Endometrial microvascular endothelial cells (primary cell): ENCODE results near the gene CAB39. TPM values are rescaled to one million over a fixed set of nuclear protein-coding genes. Genes with fewer than 3 reads are reported as not detected.

Source experiments
- in situ Hi-C: cut with HindIII; loops from 2 replicates; pipeline ENCODE4 v1.10.0; 2017; ENCODE audit warnings: low sequenced_read_pairs, low pct_unique_long_range_greater_than_20kb; ENCODE audit errors: inconsistent ontology term
- total RNA-seq: library from RNA; depleted of rRNA; stranded (reverse); fragments of >200 nt; gene quantifications from one replicate; pipeline ENCODE4 v1.2.3, GENCODE V29; 2015; ENCODE audit errors: inconsistent ontology term

Gene CAB39
- total RNA-seq, result 65.6 TPM

DNA sequence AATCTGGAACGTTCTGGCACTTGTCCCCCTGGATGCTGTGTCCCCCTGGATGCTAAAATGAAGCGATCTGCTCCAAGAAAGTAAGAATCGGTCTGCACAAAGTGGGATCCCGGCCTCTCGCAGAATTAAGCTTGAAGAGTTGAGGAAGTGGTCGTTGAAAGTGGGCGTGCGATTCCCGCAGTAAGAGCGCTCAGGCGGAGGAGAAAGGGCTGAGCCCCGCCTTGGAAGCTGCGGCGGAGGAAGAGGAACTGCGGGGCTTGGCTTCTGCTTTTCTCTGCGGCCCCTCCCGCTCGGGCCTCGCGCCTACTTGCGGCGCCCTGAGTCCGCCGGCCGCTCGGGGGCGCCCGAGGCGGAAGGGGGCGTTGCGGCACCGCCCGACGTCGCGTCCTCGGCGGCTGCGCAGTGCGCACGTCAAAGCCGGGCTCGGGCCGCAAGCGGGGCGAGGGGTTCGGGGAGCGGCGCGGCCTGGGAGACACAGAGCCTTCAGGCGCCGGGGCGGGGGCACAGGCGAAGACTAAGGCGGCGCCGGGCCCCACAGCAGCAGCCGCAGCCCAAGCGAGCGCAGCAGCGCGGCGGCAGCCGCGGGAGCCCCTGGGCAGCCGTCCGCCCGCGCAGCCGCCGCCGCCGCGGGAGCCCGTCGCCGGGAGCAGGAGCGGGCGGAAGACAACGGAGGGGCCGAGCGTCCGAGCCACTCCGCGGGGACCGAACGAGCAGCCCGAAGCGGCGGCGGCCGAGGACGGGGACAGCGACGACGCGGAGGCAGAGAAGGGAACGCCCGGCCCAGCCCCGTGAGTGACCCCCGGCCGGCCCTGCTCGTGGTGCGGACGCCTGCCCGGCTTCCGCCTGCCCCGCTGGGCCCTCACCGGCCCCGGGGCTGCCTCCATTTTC, at the start of gene CAB39:
TSS of gene CAB39 (plus strand) at position 400 of the 888 bp plus-strand sequence. CDS start 47,160 bp downstream, outside the sequence.
- in situ Hi-C loops, result no loop called here

DNA sequence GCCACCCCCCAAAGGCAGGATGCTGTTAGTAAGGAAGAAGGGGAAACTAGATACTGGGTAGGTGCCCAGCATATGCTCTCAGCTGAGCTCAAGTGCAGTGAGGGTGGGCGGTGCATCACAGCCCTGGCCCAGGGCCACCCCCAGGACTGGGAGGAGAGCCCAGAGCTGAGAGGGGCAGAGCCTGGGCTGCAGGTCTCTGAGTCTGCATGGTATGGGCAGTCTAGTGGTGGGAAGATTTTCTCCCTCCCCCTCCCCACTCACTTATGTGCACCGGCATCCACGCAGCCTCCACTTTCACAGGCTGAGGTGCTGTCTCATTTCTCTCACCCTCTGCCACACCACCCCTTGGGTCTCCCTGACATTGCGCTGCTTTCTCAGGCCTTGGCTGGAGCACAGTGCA, 48.5 kb upstream of the CAB39 start:
- in situ Hi-C loops, result no loop called here

- in situ Hi-C loops, result no loop called here
These were observed 47.8 kb upstream of the CAB39 start for GRCh38 chr2:230664844-230665243.

GRCh38 chr2:230665263-230665691, 47.4 kb upstream of the CAB39 start:
- in situ Hi-C loops, result no loop called here

DNA sequence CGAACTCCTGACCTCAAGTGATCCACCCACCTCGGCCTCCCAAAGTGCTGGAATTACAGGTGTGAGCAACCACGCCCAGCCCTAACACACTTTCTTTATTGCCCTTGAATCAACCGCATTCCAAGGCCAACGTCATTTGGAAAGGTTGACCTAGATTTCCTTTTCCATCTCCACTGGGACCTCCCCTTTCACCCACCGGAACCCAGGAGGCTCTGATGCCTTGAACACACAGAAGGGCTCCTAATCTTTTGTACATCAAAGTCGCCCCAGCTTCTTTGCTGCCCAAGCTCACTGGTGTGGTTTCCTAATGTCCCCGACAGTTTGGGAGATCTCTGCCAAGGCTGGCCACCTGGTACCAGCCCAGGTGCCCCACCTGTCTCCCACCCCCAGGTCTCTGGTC, 46.2 kb upstream of the CAB39 start:
- in situ Hi-C loops, result no loop called here

DNA sequence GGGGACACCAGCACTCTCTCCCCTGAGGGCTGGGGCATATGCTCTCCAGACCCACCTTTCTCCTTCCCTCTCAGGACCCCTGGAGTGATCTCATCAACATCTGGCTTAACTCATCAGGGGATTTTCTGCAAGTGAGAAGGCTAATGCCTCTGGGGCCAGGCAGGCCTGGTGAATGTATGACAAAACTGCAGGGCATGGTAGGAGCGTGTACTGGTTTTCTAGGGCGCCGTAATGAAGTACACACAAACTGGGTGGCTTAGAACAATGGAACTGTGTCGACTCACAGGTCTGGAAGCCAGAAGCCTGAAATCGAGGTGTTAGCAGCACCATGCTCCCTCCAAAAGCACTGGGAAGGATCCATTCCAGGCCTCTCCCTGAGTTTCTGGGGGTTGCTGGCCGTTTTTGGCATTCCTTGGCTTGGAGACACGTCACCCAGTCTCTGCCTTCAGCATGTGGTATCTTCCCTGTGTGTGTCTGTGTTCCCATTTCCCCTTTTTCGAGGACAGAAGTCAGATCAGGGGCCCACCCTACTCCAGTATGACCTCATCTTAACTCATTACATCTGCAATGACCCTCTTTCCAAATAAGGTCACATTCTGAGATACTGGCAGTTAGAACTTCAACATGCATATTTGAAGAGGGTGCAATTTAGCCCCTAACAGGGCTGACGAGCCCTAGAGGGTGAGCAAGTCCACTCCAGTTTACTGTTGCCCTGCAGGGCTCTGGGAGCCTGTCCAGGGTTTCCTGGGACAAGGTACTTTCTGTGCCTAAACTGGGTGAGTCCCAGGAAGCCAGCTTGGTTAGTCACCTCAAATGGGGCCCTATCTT, 45.5 kb upstream of the CAB39 start:
- in situ Hi-C loops, result no loop called here

DNA sequence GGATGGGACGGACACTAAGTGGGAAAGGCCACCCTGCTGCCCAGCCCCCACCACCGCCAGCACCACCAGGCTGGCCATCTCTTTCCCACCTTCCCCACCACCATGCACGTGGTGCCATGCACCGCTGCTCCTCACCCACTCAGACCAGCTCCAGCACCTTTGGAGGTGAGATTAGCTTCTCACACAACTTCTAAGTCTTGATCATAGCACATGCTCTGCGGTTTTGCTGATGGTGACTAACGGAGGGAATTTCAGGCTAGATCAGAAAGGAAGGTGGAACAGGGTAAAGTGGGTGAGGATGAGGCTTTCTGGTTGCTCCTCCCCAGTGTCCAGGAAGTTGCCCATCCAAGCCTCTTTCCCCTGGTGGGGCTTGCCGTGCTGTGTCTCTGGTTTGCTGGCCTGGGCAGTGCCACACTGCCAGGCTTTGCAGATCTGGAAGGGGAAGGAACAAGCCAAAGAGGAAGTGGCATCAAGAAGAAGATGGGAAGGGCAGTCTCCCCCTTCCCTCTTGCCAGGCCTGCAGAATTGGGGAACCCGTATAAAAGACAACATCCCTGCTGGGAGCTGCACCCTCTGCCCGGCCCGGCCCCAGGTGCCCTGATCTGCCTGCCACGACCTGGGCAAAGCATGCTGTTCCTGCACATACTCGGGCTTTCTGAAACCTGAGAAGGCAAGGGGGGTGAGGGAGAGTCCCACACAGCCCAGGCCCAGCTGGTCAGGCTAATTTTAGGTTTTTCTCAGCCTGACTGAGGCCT, 44.3 kb upstream of the CAB39 start:
- in situ Hi-C loops, result no loop called here

DNA sequence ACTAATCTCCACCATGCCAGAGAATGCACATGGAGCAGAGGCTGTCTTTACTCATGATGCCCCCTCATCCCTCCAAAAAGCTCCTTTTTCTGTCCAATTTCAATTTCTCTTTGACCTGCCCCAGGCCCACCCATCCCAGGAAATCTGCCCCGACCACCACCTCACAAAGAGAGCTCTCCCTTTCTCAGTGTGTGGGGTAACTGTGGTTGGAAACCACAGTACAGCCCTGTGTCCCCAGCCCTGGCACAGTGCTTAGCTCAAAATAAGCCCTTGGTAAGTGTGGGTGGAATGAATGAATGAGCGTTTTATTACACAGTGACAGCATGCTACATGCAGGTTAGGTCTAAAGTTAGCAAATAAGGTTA, 43.7 kb upstream of the CAB39 start:
- in situ Hi-C loops, result no loop called here

DNA sequence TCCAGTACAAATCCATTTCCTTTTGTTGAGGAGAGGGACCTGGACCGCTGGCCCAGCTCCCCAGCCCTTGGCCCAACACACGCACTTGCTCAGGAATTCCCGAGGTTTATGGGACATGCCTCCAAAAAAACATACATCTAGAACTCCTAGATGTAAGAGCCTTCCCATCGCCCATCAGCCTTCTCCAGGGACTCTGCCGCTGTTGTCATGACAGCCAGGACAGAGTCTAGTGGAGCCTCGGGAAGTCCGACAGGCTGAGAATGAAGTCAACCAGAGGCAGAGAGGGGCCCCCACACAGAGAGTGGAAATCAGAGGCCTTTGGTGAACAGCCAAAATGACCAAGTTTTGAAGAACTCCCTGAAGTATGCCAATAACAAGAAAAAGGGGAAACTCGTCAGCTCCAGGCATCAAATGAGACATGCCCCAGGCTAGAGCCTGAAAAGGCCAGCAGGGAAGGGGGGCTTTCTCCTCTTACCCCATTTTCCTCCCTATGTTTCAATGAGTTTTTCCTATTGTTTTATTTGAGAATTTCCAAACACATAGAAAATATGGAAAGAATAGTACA, 43.2 kb upstream of the CAB39 start:
- in situ Hi-C loops, result no loop called here

DNA sequence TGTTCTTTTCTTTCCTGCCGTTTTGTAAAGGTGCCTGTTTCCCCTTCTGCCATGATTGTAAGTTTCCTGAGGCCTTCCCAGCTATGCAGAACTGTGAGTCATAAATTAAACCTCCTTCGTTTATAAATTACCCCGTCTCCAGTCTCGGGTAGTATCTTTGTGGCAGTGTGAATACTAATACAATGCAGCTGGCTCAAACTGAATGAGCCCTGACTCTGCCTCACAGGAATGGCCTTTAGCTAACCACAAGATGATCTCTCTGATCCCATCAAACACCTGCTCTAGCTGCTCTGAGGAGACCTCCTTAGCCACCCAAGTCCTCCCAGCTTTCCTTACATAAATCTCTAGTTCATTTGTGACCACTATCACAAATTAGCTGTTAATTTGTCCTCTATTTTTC, 41.5 kb upstream of the CAB39 start:
- in situ Hi-C loops, result no loop called here

GRCh38 chr2:230672836-230673235, 39.8 kb upstream of the CAB39 start:
- in situ Hi-C loops, result no loop called here

DNA sequence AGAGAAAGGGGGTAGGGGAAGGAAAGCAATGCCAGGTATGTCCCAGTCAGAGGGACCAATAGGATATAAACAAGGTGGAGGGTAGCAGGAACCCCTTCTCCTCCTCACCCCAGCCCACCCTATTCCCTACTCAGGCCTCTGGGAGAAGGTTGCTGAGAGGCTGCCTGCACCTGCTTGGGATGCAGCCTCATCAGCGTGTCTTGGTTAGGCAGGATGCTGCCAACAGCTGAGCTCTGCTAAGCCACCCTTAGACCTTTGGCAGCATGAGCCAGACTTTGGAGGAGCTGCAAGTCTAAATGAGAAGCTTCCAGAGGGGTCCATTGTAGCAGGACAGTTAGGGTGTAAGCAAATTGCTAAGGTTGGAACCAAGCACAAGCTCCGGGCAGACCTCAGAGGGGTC, 38.2 kb upstream of the CAB39 start:
- in situ Hi-C loops, result no loop called here

DNA sequence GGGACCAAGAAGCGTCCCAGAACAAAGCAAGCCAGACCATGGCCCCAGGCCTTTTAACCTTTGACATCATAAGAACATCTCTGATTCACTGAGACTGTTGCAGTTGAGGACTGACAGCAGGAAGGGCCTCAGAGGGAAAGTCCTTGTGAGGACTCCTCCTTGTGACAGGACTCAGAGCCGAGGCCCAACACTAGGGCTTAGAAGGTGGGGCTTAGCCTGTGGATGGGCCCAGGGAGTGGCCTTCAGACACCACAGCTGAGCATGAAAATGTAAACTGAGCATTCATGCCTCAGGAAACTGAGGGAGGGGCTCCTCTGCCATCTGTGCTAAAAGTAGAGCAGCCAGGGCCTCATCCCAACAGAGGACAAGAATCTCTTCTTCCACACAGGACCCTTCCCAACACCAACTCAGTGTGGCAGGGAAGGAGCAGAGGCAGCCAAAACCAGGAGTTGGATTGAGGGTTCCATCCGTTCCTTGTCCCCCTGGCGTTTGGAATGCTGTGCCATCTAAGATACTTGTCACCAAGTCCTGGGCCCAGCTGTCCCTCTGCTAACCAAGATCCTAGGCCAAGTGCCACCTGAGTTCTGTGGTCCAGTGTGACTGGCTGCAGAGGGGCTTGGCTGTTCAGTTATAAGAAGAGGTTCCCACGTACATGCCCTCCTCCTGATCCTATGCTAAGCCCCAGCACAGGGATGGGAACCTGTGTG, 37.5 kb upstream of the CAB39 start:
- in situ Hi-C loops, result no loop called here

DNA sequence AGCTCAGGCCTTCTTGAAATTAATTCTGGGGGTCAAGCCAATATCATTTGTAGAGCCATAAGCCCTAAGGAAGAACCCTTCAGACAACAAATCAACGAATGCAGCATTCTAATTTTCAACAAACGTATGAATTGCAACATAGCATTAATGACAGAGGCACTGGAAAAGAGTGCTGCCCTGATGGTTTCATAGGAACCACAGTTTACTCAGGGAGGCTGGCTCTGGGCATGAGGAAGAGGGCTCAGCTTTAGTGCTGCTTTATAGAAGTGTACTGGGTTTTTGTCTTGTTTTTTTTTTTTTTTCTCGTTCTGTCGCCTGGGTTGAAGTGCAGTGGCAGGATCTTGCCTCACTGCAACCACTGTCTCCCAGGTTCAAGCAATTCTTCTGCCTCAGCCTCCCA, 36.1 kb upstream of the CAB39 start:
- in situ Hi-C loops, result no loop called here

GRCh38 chr2:230677201-230677946, 35.3 kb upstream of the CAB39 start:
- in situ Hi-C loops, result no loop called here

DNA sequence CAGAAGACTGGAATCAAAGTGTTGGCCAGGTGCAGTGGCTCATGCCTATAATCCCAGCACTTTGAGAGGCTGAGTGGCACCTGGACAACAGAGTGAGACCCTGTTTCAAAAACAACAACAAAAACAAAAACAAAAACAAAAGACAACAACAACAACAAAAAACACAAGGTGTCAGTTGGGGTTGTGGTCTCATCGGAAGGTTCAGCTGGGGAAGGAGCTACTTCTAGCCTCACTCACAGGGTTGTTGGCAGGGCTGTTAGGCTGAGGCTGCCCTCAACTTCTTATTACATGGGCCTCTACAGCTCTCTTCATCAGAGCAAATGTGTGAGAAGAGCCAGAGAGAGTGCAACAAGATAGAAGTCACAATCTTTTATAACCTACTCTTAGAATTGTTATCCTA, 34.6 kb upstream of the CAB39 start:
- in situ Hi-C loops, result no loop called here

DNA sequence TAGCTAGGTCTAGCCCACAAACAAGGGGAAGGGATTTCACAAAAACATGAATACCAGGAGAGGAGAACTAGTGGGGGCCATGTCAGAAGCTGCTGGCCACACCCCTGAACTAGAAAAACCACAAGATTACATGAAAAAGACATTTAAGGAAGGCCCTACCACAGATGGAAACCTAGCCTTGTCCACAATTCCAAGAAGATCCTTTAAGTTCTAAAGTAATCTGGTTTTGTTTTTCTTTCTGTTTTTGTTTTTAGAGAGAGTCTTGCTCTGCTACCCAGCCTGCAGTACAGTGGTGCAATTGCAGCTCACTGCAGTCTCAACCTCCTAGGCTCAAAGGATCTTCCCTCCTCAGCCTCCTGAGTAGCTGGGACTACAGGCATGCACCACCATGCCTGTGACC, 34.2 kb upstream of the CAB39 start:
- in situ Hi-C loops, result no loop called here
